Hematopoietic multipotent progenitor cell treated with erythropoietin and hydrocortisone succinate and interleukin-3 and kit ligand, for 15 days (in vitro differentiated cells): ENCODE data around the gene MET.
"Not testable (repeated sequence)": the region's sequence is repeated elsewhere in the genome, so short reads cannot be mapped to it uniquely, and the experiment has no call there.

Experiments used
- DNase-seq: peaks from one replicate; pipeline ENCODE4 v3.0.0-alpha.2; 2015; ENCODE audit warnings: low spot score

MET gene

GRCh38 chr7:116754186-116754585, 82.2 kb downstream of the MET start:
- no peak for DNase-seq

GRCh38 chr7:116757283-116757682, 85.3 kb downstream of the MET start:
- no peak for DNase-seq

GRCh38 chr7:116759642-116760041, 87.6 kb downstream of the MET start:
- not testable (repeated sequence) for DNase-seq

GRCh38 chr7:116762971-116763370, 91.0 kb downstream of the MET start:
- no peak for DNase-seq

- DNase-seq, result no peak
Observed at GRCh38 chr7:116763647-116764046, 91.7 kb downstream of the MET start.

- no peak for DNase-seq
Observed at GRCh38 chr7:116766881-116767280, 94.9 kb downstream of the MET start.

- DNase-seq, result no peak
Observed at GRCh38 chr7:116769546-116769945, 97.5 kb downstream of the MET start.

- no peak for DNase-seq
Observed at GRCh38 chr7:116770941-116771340, 98.9 kb downstream of the MET start.

- DNase-seq, result no peak
Observed at GRCh38 chr7:116771640-116772039, 99.6 kb downstream of the MET start.

- DNase-seq, result no peak
Observed at GRCh38 chr7:116772423-116772863, 100.4 kb downstream of the MET start.

- DNase-seq, result no peak
Observed at GRCh38 chr7:116772926-116773749, 101.1 kb downstream of the MET start.

- no peak for DNase-seq
Observed at GRCh38 chr7:116776046-116776445, 104.0 kb downstream of the MET start.

- no peak for DNase-seq
Observed at GRCh38 chr7:116776610-116777289, 104.8 kb downstream of the MET start.

GRCh38 chr7:116777651-116778281, 105.8 kb downstream of the MET start:
- DNase-seq, result no peak

GRCh38 chr7:116779216-116779615, 107.2 kb downstream of the MET start:
- DNase-seq, result no peak

GRCh38 chr7:116779931-116780330, 107.9 kb downstream of the MET start:
- DNase-seq, result no peak

- no peak for DNase-seq
Observed at GRCh38 chr7:116780521-116780920, 108.5 kb downstream of the MET start.

GRCh38 chr7:116780966-116781365, 109.0 kb downstream of the MET start:
- DNase-seq, result no peak

- DNase-seq, result no peak
Observed at GRCh38 chr7:116781584-116781983, 109.6 kb downstream of the MET start.

- no peak for DNase-seq
Observed at GRCh38 chr7:116782177-116782711, 110.2 kb downstream of the MET start.

- no peak for DNase-seq
Observed at GRCh38 chr7:116783666-116784318, 111.8 kb downstream of the MET start.

- DNase-seq, result no peak
Observed at GRCh38 chr7:116784647-116785046, 112.7 kb downstream of the MET start.
